Neural cell (in vitro differentiated cells): ENCODE measurements around the gene ABHD17A. TPM values are rescaled to one million over a fixed set of nuclear protein-coding genes. Genes with fewer than 3 reads are reported as not detected.

Experiments
- H2AFZ ChIP-seq: fragments of 200-600, 300-800 bp; sonication (generic), shearing (Covaris generic); 2 replicates; pipeline ENCODE4 v1.6.0; 2014; ENCODE audit warnings: low read depth, mild to moderate bottlenecking, antibody characterized with exemption, low read length, moderate library complexity
- H3F3A ChIP-seq: fragments of 200-600 bp; shearing (Covaris generic); 2 replicates; pipeline ENCODE4 v1.6.1; 2016; ENCODE audit warnings: mild to moderate bottlenecking, moderate library complexity, mixed read lengths, antibody characterized with exemption, low read length; ENCODE audit not compliant: insufficient read depth, poor library complexity, severe bottlenecking
- H3K27ac ChIP-seq: fragments of 200-600, 300-800 bp; sonication (generic), shearing (Covaris generic); 2 replicates; pipeline ENCODE4 v1.5.1; 2014; ENCODE audit warnings: mild to moderate bottlenecking, low read length, moderate library complexity
- H3K27me3 ChIP-seq: fragments of 300-800, 200-600 bp; sonication (generic), shearing (Covaris generic); 2 replicates; pipeline ENCODE4 v1.6.0; 2014; ENCODE audit warnings: mild to moderate bottlenecking, low read depth, low read length, moderate library complexity; ENCODE audit not compliant: insufficient read depth
- H3K36me3 ChIP-seq: fragments of 300-800, 200-600 bp; sonication (generic), shearing (Covaris generic); 2 replicates; pipeline ENCODE4 v1.5.1; 2014; ENCODE audit warnings: mild to moderate bottlenecking, antibody characterized with exemption, low read length, moderate library complexity; ENCODE audit not compliant: insufficient read depth
- H3K4me2 ChIP-seq: fragments of 300-800, 200-600 bp; sonication (generic), shearing (Covaris generic); 2 replicates; pipeline ENCODE4 v1.6.0; 2014; ENCODE audit warnings: mild to moderate bottlenecking, low read length
- H3K4me3 ChIP-seq: fragments of 300-800, 200-600 bp; sonication (generic), shearing (Covaris generic); 2 replicates; pipeline ENCODE4 v1.5.1; 2014; ENCODE audit warnings: mild to moderate bottlenecking, low read length, moderate library complexity
- H3K79me2 ChIP-seq: fragments of 200-600 bp; shearing (Covaris generic); replicated peaks from 2 replicates; pipeline ENCODE4 v1.6.0; 2014; ENCODE audit warnings: mild to moderate bottlenecking, low read length, moderate library complexity; ENCODE audit not compliant: insufficient read depth
- H3K9ac ChIP-seq: fragments of 300-800, 200-600 bp; sonication (generic), shearing (Covaris generic); 2 replicates; pipeline ENCODE4 v1.6.1; 2016; ENCODE audit warnings: mild to moderate bottlenecking, low read length, mixed read lengths
- H3K9me2 ChIP-seq: fragments of 200-600 bp; shearing (Covaris generic); 2 replicates; pipeline ENCODE4 v1.6.1; 2016; ENCODE audit warnings: mild to moderate bottlenecking, low read length, mixed read lengths; ENCODE audit not compliant: insufficient read depth
- H3K9me3 ChIP-seq: fragments of 200-600, 300-800 bp; sonication (generic), shearing (Covaris generic); 2 replicates; pipeline ENCODE4 v1.6.1; 2016; ENCODE audit warnings: mild to moderate bottlenecking, mixed run types, low read length, moderate library complexity, mixed read lengths
- H4K20me1 ChIP-seq: fragments of 200-600 bp; shearing (Covaris generic); 2 replicates; pipeline ENCODE4 v1.6.1; 2016; ENCODE audit warnings: mild to moderate bottlenecking, mixed run types; ENCODE audit not compliant: insufficient read depth
- EZH2 ChIP-seq: fragments of 200-600, 300-800 bp; shearing (Covaris generic), sonication (generic); IDR thresholded peaks from 2 replicates; pipeline ENCODE4 v1.6.1; 2014; ENCODE audit warnings: antibody characterized with exemption, low read length, borderline replicate concordance, mild to moderate bottlenecking; ENCODE audit not compliant: insufficient read depth, poor library complexity, severe bottlenecking
- POLR2AphosphoS5 ChIP-seq: IDR thresholded peaks from 2 replicates; pipeline ENCODE4 v1.6.1; 2012
- RAD21 ChIP-seq: fragments of 450-650 bp; conservative IDR thresholded peaks from 2 replicates; pipeline ENCODE4 v1.6.1; 2014; ENCODE audit warnings: antibody characterized with exemption, mild to moderate bottlenecking, moderate library complexity
- TAF1 ChIP-seq: IDR thresholded peaks from 2 replicates; pipeline ENCODE4 v1.6.1; 2012; ENCODE audit warnings: low read depth
- polyA plus RNA-seq: library from polyadenylated mRNA; depleted of rRNA; stranded (reverse); fragments of >200 nt; gene quantifications from 2 replicates; pipeline ENCODE4 v1.2.3, GENCODE V29; 2014
- TF ChIP-seq, protein P1 (sequence below): fragments of 450-650 bp; IDR thresholded peaks from 2 replicates; pipeline ENCODE4 v1.5.1; 2014; ENCODE audit warnings: antibody characterized with exemption, mild to moderate bottlenecking, moderate library complexity; ENCODE audit not compliant: poor library complexity, severe bottlenecking
- TF ChIP-seq, protein P2 (sequence below): IDR thresholded peaks from 2 replicates; pipeline ENCODE4 v1.6.1; 2012; ENCODE audit warnings: borderline replicate concordance

The ABHD17A gene
- polyA plus RNA-seq, 1 donor from 2014 or later = 116 TPM

DNA sequence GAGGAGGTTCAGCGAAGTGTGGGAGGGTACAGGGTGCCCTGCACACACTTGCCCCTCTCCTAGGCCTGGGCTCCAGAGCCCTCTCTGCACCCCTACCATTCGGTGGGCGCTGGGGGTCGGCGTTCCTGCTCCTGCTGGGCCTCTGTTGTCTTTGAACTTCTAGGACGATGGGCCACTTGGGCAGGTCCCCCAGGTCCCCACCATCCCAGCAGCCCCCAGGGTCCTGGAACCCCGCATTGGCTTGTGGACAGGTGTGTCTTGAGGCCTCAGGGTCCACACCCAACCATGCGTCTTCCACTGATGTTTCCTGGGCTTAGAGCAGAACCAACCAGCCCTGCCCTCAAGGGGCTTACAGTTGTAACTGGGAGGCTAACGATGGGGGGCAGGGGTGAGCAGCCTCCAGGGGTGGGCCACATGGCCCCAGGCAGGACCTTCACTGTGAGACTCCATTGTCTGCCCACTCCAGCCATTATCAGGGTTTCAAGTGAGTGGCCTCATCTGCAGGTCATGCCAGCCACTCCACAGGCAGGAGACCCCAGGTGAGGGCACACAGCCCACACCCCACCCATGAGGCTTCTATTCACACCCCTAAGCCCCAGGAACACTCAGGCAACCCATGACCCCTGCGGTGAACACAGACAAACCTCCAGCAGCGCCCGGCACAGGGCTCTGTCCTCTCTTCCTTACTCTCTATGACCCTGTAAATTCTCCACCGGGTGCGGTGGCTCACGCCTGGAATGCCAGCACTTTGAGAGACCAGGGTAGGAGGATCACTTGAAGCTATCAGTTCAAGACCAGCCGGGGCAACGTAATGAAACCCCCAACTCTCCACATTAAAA is 19.9 kb downstream of the ABHD17A start:
- no peaks in the 10 kb centered on the region for H3K79me2 ChIP-seq

DNA sequence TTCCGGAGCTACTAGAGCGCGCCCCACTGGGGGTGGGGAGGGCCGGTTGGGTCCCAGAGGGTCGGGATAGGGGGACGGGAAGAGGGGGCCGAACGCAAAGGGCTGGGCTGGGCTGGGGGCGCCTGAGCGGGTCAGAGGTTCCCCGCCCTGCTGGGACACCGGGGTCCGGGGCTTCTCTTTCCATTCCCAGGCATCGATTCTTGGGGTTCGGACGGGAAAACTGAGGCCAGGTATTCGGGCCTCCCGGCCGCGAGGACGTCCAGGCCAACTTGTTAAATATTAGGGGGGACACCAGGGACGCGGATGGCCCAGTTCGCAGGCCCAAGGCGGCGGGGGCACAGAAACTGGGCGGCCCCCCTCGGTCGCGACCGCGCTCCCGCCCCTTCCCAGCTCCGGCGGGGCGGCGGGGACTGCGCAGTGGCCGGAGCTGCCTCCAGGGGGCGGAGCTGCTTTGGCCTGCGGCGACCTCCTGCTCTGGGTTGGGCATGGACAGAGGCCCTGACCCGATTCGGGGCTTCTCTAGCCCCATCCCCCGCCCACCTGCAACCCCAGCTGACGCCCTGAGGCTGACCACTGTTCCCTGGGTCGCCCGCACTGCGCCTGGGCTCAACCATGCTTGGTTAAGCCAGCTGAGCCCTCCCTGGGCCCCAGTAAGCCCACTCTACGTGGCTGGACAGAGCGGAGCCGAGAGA is 20.7 kb downstream of the ABHD17A start:
- Histone ChIP-seq H3K9me3 (no peaks in the 10 kb centered on the region), H3K9ac (peak overlapping the region; percentile 38), H3K27me3 (peaks cover 26% of the 10 kb centered on the region), H4K20me1 (no peaks in the 10 kb centered on the region), H3K27ac (no peak overlapping the region), H3K4me3 (peak overlapping the region; percentile 64), H3K9me2 (no peaks in the 10 kb centered on the region), H3F3A (no peaks in the 10 kb centered on the region), H2AFZ (peak overlapping the region; percentile 4), H3K36me3 (no peaks in the 10 kb centered on the region), H3K79me2 (no peaks in the 10 kb centered on the region), H3K4me2 (no peak overlapping the region)
- TF ChIP-seq EZH2 = no peak
- TF ChIP-seq, protein P1, sequence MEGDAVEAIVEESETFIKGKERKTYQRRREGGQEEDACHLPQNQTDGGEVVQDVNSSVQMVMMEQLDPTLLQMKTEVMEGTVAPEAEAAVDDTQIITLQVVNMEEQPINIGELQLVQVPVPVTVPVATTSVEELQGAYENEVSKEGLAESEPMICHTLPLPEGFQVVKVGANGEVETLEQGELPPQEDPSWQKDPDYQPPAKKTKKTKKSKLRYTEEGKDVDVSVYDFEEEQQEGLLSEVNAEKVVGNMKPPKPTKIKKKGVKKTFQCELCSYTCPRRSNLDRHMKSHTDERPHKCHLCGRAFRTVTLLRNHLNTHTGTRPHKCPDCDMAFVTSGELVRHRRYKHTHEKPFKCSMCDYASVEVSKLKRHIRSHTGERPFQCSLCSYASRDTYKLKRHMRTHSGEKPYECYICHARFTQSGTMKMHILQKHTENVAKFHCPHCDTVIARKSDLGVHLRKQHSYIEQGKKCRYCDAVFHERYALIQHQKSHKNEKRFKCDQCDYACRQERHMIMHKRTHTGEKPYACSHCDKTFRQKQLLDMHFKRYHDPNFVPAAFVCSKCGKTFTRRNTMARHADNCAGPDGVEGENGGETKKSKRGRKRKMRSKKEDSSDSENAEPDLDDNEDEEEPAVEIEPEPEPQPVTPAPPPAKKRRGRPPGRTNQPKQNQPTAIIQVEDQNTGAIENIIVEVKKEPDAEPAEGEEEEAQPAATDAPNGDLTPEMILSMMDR = peak; percentile 56

More for the DNA sequence above, 19.9 kb downstream of the ABHD17A start:
- H3K27me3 ChIP-seq = peaks cover 22% of the 10 kb centered on the region
- TF ChIP-seq EZH2 (no peak), TAF1 (no peak), RAD21 (no peak), POLR2AphosphoS5 (no peak)
- TF ChIP-seq, protein P2, sequence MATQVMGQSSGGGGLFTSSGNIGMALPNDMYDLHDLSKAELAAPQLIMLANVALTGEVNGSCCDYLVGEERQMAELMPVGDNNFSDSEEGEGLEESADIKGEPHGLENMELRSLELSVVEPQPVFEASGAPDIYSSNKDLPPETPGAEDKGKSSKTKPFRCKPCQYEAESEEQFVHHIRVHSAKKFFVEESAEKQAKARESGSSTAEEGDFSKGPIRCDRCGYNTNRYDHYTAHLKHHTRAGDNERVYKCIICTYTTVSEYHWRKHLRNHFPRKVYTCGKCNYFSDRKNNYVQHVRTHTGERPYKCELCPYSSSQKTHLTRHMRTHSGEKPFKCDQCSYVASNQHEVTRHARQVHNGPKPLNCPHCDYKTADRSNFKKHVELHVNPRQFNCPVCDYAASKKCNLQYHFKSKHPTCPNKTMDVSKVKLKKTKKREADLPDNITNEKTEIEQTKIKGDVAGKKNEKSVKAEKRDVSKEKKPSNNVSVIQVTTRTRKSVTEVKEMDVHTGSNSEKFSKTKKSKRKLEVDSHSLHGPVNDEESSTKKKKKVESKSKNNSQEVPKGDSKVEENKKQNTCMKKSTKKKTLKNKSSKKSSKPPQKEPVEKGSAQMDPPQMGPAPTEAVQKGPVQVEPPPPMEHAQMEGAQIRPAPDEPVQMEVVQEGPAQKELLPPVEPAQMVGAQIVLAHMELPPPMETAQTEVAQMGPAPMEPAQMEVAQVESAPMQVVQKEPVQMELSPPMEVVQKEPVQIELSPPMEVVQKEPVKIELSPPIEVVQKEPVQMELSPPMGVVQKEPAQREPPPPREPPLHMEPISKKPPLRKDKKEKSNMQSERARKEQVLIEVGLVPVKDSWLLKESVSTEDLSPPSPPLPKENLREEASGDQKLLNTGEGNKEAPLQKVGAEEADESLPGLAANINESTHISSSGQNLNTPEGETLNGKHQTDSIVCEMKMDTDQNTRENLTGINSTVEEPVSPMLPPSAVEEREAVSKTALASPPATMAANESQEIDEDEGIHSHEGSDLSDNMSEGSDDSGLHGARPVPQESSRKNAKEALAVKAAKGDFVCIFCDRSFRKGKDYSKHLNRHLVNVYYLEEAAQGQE = no peak
- TF ChIP-seq, protein P1 = no peak
- H3K27ac ChIP-seq = no peak overlapping the region
- no peaks in the 10 kb centered on the region for H3K9me3 ChIP-seq
- H3K4me2 ChIP-seq = no peak overlapping the region
- no peaks in the 10 kb centered on the region for H3K9me2 ChIP-seq
- H3K36me3 ChIP-seq = no peaks in the 10 kb centered on the region
- H3F3A ChIP-seq = no peaks in the 10 kb centered on the region
- H3K4me3 ChIP-seq = no peak overlapping the region
- no peak overlapping the region for H2AFZ ChIP-seq
- no peak overlapping the region for H3K9ac ChIP-seq
- H4K20me1 ChIP-seq = no peaks in the 10 kb centered on the region
